ENCODE results near the gene MMP27.

Gene MMP27

GRCh38 chr11:102724904-102725500 lies 19.4 kb upstream of the MMP27 start, which contains the start of gene MMP8:
Gene MMP8, minus strand, starts transcription at chr11:102724954. Its CDS starts 99 bp downstream, at chr11:102724855.
- H3K79me2 ChIP-seq (ENCODE audit: low read length) = no peaks in the 10 kb centered on the region
- no peak within 1 kb of the TSS for H3K4me2 ChIP-seq (ENCODE audit: low read depth, low read length)
- H3K4me1 ChIP-seq (ENCODE audit: low read length) = no peaks in the 10 kb centered on the region
- no peak within 1 kb of the TSS for H3K4me3 ChIP-seq (ENCODE audit: low read length)
- H3K9me2 ChIP-seq (replicated peaks; ENCODE audit: insufficient read depth, low read length) = no peaks in the 10 kb centered on the region
- no peak within 1 kb of the TSS for H3K9ac ChIP-seq (ENCODE audit: low read length)
- H3K36me3 ChIP-seq (replicated peaks; ENCODE audit: insufficient read depth, low read length) = no peaks in the 10 kb centered on the region
- no peak within 1 kb of the TSS for H3K27ac ChIP-seq (ENCODE audit: low read length)
- H3K27me3 ChIP-seq (replicated peaks; ENCODE audit: insufficient read depth, low read length) = no peaks in the 10 kb centered on the region
- H3K9me3 ChIP-seq (replicated peaks; ENCODE audit: insufficient read depth, low read length) = no peaks in the 10 kb centered on the region
- no peaks in the 10 kb centered on the region for H3F3A ChIP-seq (ENCODE audit: insufficient read depth, low read length)
- no peaks in the 10 kb centered on the region for H4K20me1 ChIP-seq (ENCODE audit: insufficient read depth, low read length)
- no peak for DNase-seq
- TF ChIP-seq CTCF (IDR thresholded peaks at IDR 0.05; ENCODE audit: low read length) = no peak
- no peak for TF ChIP-seq EZH2phosphoT487 (IDR thresholded peaks at IDR 0.05; ENCODE audit: low read length)
- no peak for TF ChIP-seq EZH2 (optimal IDR thresholded peaks at IDR 0.05; ENCODE audit: low read depth, low read length)
- H2AFZ ChIP-seq (ENCODE audit: low read length) = no peak within 1 kb of the TSS

- H3F3A ChIP-seq (ENCODE audit: insufficient read depth, low read length) = no peaks in the 10 kb centered on the region
- no peak overlapping the region for H3K27ac ChIP-seq (ENCODE audit: low read length)
- no peaks in the 10 kb centered on the region for H3K9me3 ChIP-seq (replicated peaks; ENCODE audit: insufficient read depth, low read length)
- TF ChIP-seq EZH2 (optimal IDR thresholded peaks at IDR 0.05; ENCODE audit: low read depth, low read length) (no peak), CTCF (IDR thresholded peaks at IDR 0.05; ENCODE audit: low read length) (no peak), EZH2phosphoT487 (IDR thresholded peaks at IDR 0.05; ENCODE audit: low read length) (no peak)
- H3K79me2 ChIP-seq (ENCODE audit: low read length) = no peaks in the 10 kb centered on the region
- no peaks in the 10 kb centered on the region for H3K9me2 ChIP-seq (replicated peaks; ENCODE audit: insufficient read depth, low read length)
- H4K20me1 ChIP-seq (ENCODE audit: insufficient read depth, low read length) = no peaks in the 10 kb centered on the region
- DNase-seq = no peak
- H3K4me1 ChIP-seq (ENCODE audit: low read length) = no peaks in the 10 kb centered on the region
- H3K36me3 ChIP-seq (replicated peaks; ENCODE audit: insufficient read depth, low read length) = no peaks in the 10 kb centered on the region
- no peak overlapping the region for H3K9ac ChIP-seq (ENCODE audit: low read length)
- H3K27me3 ChIP-seq (replicated peaks; ENCODE audit: insufficient read depth, low read length) = no peaks in the 10 kb centered on the region
- no peak overlapping the region for H3K4me2 ChIP-seq (ENCODE audit: low read depth, low read length)
- H3K4me3 ChIP-seq (ENCODE audit: low read length) = no peak overlapping the region
- H2AFZ ChIP-seq (ENCODE audit: low read length) = no peak overlapping the region
Measured at GRCh38 chr11:102722821-102723220, 17.3 kb upstream of the MMP27 start.

GRCh38 chr11:102719620-102720277 lies 14.2 kb upstream of the MMP27 start:
- no peak overlapping the region for H3K4me2 ChIP-seq (ENCODE audit: low read depth, low read length)
- H3K27ac ChIP-seq (ENCODE audit: low read length) = no peak overlapping the region
- H3F3A ChIP-seq (ENCODE audit: insufficient read depth, low read length) = no peaks in the 10 kb centered on the region
- no peak for DNase-seq
- H3K9me3 ChIP-seq (replicated peaks; ENCODE audit: insufficient read depth, low read length) = no peaks in the 10 kb centered on the region
- H4K20me1 ChIP-seq (ENCODE audit: insufficient read depth, low read length) = no peaks in the 10 kb centered on the region
- H3K79me2 ChIP-seq (ENCODE audit: low read length) = no peaks in the 10 kb centered on the region
- TF ChIP-seq CTCF (IDR thresholded peaks at IDR 0.05; ENCODE audit: low read length) (no peak), EZH2phosphoT487 (IDR thresholded peaks at IDR 0.05; ENCODE audit: low read length) (no peak), EZH2 (optimal IDR thresholded peaks at IDR 0.05; ENCODE audit: low read depth, low read length) (no peak)
- H3K9me2 ChIP-seq (replicated peaks; ENCODE audit: insufficient read depth, low read length) = no peaks in the 10 kb centered on the region
- H2AFZ ChIP-seq (ENCODE audit: low read length) = no peak overlapping the region
- H3K4me3 ChIP-seq (ENCODE audit: low read length) = no peak overlapping the region
- H3K27me3 ChIP-seq (replicated peaks; ENCODE audit: insufficient read depth, low read length) = no peaks in the 10 kb centered on the region
- H3K36me3 ChIP-seq (replicated peaks; ENCODE audit: insufficient read depth, low read length) = no peaks in the 10 kb centered on the region
- H3K4me1 ChIP-seq (ENCODE audit: low read length) = no peaks in the 10 kb centered on the region; the same call in 1 of the 2 replicates
- H3K9ac ChIP-seq (ENCODE audit: low read length) = no peak overlapping the region

All from MM.1S (cell line).